ENCODE results near the gene CCR3.

GRCh38 chr3:46278816-46279672, 36.8 kb downstream of the CCR3 start:
- TF ChIP-seq POLR2A (IDR thresholded peaks at IDR 0.05) (no peak), CTCF (IDR thresholded peaks at IDR 0.05) (no peak)

All from thyroid gland (tissue), 4 donors.